DOHH2 (cell line): ENCODE data around the gene RAB11B.
"Not testable (repeated sequence)": the region's sequence is repeated elsewhere in the genome, so short reads cannot be mapped to it uniquely, and the experiment has no call there.

Experiments used
- CTCF ChIP-seq: fragments of 200-600 bp; sonication (generic); IDR thresholded peaks from one replicate; pipeline ENCODE4 v1.5.1; 2014; ENCODE audit warnings: antibody characterized with exemption, mild to moderate bottlenecking, low read depth, low read length; ENCODE audit not compliant: poor library complexity, severe bottlenecking
- EZH2phosphoT487 ChIP-seq: fragments of 200-600 bp; sonication (generic); IDR thresholded peaks from 2 replicates; pipeline ENCODE4 v1.6.1; 2017; ENCODE audit warnings: borderline replicate concordance, mild to moderate bottlenecking, antibody characterized with exemption, low read length, moderate library complexity, mixed read lengths

DNA sequence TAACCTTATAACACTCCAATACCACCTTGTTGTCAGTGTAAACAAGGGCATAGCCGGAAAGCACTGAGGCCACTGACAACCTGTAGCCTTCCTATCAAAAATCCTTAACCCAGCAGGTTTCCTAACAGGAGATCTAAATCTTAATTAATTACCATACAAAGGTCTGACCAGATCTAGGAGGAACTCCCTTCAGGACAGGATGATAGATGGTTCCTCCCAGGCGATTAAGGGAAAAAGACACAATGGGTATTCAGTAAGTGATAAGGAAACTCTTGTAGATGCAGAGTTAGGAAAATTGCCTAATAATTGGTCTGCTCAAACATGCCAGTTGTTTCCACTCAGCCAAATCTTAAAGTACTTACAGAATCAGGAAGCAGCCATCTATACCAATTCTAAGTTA is 5.1 kb upstream of the RAB11B start:
- not testable (repeated sequence) for TF ChIP-seq CTCF, EZH2phosphoT487
